Activated T-cell treated with anti-CD3 and anti-CD28 coated beads, Interleukin-2, amount 50 U/mL, for 1 hour (primary cell): Measurements from ENCODE around the gene PRG2.
"Not testable (repeated sequence)": the region's sequence is repeated elsewhere in the genome, so short reads cannot be mapped to it uniquely, and the experiment has no call there.

Experiments
- DNase-seq: peaks from one replicate; pipeline ENCODE4 v3.0.0-alpha.2; 2020

The PRG2 gene

GRCh38 chr11:57364851-57365660 lies 25.4 kb downstream of the PRG2 start:
- DNase-seq, result no peak

- DNase-seq, result no peak
These were observed 27.0 kb downstream of the PRG2 start for GRCh38 chr11:57363131-57364080.

- no peak for DNase-seq
These were observed 28.5 kb downstream of the PRG2 start for GRCh38 chr11:57361926-57362325.

GRCh38 chr11:57361420-57361819 lies 29.0 kb downstream of the PRG2 start:
- not testable (repeated sequence) for DNase-seq

- no peak for DNase-seq
These were observed 29.5 kb downstream of the PRG2 start for GRCh38 chr11:57360991-57361390.

GRCh38 chr11:57359896-57360690 lies 30.4 kb downstream of the PRG2 start:
- DNase-seq, result no peak

GRCh38 chr11:57359396-57359795 lies 31.1 kb downstream of the PRG2 start:
- DNase-seq, result no peak

- DNase-seq, result no peak
These were observed 31.5 kb downstream of the PRG2 start for GRCh38 chr11:57358991-57359390.

- no peak for DNase-seq
These were observed 31.9 kb downstream of the PRG2 start for GRCh38 chr11:57358543-57358961.

- DNase-seq, result no peak
These were observed 32.6 kb downstream of the PRG2 start for GRCh38 chr11:57357856-57358255.

GRCh38 chr11:57357310-57357709 lies 33.1 kb downstream of the PRG2 start:
- DNase-seq, result no peak

GRCh38 chr11:57356268-57356667 lies 34.2 kb downstream of the PRG2 start:
- DNase-seq, result no peak

- no peak for DNase-seq
These were observed 35.8 kb downstream of the PRG2 start for GRCh38 chr11:57354699-57355098.

GRCh38 chr11:57353852-57354251 lies 36.6 kb downstream of the PRG2 start:
- DNase-seq, result no peak

GRCh38 chr11:57353446-57353845 lies 37.0 kb downstream of the PRG2 start:
- no peak for DNase-seq

- no peak for DNase-seq
These were observed 37.4 kb downstream of the PRG2 start for GRCh38 chr11:57353036-57353435.

- DNase-seq, result peak; percentile 72
These were observed 40.8 kb downstream of the PRG2 start for GRCh38 chr11:57349491-57350274.

- no peak for DNase-seq
These were observed 41.7 kb downstream of the PRG2 start for GRCh38 chr11:57348636-57349313.

GRCh38 chr11:57348052-57348451 lies 42.4 kb downstream of the PRG2 start:
- DNase-seq, result no peak

GRCh38 chr11:57347336-57347735 lies 43.1 kb downstream of the PRG2 start:
- no peak for DNase-seq

- DNase-seq, result peak; percentile 68
These were observed 44.8 kb downstream of the PRG2 start for GRCh38 chr11:57345555-57346211.
